HG02798 (cell line): ENCODE data around the gene FILIP1.
A peak's percentile ranks its signal among the peaks of the same experiment; 100 is the strongest.

Experiments
- ATAC-seq: cut with Tn5 transposase; IDR thresholded peaks from one replicate; pipeline ENCODE4 v1.9.1; 2021; ENCODE audit warnings: mild to moderate bottlenecking; ENCODE audit not compliant: unreplicated experiment, poor library complexity

FILIP1 gene

DNA sequence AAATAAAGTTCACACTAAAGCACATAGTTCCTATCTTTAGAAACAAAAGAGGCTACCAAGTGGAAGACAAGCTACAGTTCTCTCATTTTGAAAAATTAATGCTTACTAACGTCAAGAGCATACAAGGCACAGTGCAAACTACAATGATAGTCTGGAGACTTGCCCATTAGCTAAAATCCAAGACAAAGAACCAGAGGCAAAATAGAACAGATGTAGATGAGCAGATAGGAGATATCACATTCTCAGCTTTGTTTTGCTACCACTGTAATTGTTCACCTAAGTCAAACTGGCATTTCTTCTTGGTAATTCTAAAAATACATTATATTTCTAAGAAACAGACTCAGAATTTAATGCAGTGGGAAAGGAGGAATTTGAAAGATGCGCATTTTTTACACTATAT lies 214.2 kb downstream of the FILIP1 start:
- no peak for ATAC-seq

DNA sequence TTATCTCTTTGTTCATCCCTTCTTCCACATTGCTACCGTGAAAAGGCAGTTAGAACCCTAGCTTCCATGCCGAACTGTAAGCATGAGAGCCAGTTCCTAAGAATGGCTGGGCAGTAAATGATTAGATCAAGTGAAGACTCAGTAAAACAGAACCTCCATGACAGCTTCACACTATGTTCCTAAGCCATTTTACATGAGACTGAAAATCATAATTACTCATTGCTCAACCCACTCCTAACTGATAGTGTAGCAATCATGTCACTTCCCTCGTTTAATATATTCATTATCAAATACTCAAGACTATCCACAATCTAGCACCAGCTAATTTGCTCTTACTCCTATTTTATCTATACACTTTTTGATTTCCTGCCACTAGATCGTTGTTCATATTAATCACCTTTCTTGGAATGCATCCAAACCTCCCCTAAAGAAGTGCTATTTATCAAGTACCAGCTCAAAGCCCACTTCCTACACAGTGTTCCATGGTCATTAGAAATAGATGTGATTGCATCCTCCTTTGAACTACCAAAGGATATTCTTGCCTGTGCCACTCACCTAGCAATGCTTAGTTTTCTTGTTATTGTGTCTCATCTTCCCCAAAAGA lies 215.0 kb downstream of the FILIP1 start:
- no peak for ATAC-seq

DNA sequence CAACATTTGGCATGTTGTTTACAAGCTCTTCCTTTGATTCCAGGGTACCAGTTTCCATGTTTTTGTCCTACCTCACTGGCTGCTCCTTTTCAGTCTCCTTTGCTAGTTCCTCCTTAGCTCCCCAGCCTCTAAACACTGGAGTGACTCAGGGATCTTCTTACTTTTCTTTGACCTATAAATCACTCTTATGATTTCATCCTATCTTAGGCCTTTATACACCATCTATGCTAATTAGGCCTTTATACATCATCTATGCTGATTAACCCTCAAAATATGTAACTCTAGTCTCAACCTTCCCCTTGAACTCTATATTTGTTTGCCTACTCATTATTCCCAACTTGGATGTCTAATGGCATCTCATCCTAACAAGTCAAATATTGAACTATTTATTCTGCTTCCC lies 218.5 kb downstream of the FILIP1 start:
- no peak for ATAC-seq

DNA sequence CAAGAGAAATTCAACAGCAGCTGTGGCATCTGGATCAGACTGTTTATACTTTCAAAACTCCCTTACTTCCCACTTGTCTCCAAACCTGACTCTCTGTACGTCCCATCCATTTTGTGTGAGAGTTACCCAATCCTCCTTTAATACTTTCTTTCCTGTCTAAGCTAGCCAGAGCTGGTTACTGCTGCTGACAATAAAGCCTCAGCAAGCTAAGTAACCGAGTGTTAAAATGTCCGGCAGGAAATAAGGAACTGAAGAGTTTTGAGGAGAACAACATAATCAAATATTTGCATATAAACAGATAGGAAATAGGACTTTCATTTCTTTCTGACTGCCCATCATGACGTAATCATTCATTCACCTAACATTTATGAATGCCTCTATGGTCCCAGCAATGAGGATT lies 220.6 kb downstream of the FILIP1 start:
- no peak for ATAC-seq

DNA sequence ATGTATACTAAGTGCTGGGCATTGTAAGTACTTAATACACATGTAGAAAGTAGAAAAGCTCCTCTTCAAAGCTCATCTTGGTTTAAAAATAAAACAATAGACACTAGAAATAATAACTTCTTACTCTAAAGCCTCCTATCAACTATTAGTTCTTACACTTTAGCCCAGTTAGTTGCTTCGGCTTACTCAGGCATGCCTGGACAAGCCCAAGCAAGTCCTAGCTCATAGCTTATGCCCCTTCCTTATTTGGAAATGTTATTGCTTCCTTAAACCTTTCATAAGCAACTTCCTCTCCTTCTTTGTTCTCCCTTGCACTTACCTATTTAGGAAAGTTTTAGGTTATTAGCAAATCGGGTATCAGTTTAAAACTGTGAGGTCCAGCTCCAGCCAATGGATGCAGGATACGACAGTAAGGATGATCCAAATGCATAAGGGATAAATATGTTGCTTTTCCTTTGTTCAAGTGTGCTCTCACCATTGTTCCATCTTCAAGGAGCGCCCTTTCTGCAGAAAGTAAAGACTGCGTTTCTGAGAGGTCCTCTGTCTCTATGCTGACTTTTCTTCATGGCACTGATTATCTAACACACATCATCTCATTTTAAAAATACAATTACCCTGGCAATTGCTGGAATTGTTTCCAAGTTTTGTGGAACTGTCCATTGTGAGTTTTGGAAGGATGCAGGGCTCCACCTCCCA lies 221.3 kb downstream of the FILIP1 start:
- no peak for ATAC-seq

DNA sequence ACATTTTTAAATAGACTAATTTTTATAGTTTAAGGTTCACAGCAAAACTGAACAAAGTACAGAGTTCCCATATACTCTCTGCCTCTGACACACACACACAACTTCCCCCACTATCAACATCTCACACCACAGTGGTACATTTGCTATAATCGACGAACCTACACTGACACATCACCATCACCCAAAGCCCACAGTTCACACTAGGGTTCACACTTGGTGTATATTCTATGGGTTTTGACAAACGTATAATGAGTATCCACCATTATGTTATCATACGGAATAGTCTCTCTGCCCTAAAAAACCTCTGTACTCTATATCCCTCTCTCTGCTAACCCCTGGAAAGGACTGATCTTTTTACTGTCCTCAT lies 224.6 kb downstream of the FILIP1 start:
- no peak for ATAC-seq

DNA sequence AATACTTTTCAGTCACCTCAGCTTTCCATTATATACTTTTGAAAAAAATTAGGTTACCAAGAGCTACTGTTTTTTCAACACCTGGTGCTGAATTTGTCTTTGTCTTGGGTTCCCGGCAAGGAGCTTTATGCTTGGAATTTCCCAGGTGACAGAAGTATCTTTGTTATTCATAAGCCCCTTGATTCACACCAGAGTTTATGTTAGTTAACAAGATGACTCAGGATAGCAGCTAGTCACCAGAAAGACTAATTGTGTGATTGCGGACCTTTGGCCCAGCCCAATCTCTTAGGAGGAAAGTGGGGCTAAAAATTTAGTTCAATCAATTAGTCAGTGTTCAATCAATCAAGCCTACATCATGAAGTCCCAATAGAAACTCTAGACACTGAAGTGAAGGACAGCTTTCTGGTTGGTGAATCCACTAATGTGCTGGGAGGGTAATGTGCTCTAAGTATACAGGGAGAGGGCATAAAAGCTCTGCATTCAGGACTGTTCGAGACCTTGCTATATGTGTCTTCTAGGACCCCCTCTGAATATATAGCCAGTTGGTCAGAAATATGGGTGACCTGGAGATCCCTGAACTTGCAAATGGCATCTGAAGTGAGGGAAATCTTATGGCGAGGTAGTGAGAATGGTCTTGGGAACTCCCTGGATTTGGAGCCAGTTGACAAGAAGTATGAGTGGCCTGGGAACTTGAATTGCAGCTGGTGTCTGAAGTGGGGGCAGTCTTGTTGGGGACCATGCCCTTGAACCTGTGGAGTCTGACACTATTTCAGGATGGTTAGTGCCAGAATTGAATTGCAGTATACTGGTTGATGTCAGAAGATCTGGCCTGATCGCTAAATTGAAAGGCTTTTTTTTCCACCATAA lies 225.2 kb downstream of the FILIP1 start:
- ATAC-seq = no peak

DNA sequence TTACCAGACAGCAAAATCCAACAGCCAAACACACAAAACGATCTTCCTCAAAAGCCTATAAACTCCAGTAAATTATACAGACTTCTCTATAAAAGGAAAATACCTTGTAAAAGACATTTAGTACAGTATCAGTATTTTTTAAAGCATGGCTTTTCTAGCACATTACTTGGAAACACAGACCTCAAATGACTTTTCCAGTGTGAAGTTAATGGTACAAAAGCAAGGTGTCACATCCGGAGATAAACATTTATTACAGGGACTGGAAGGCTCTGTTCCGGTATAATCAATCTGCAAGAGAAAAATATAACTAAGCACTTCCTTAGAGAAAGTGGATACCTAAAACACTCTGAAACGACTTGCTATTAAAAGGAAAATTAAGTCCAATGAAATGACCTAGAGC lies 226.1 kb downstream of the FILIP1 start:
- no peak for ATAC-seq

DNA sequence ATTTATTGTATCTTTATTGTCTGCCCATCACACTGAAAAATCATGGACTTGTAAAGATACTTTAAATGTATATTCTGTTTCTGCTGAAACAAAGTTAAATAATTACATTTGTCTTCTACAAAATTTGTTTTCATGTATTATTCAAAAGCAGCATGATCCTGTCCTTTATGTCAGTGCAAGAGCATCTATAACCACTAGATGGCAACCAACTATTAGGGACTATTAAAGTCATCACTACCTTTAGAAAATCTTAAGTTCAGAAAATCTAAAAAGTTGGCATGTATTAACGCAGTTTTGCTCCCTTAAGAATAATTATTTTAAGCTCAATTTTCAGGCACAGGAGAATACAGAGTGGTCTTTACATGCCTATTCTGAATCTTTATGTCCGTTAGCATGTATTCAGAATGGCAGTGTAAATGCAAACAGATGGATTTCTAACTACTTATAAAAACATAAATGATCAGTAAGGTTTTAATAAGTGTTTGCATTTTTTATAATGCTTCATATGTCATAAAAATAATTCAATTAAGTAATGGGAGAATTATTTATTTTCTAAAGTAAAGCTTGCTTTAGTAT lies 226.8 kb downstream of the FILIP1 start:
- peak; percentile 78 for ATAC-seq

DNA sequence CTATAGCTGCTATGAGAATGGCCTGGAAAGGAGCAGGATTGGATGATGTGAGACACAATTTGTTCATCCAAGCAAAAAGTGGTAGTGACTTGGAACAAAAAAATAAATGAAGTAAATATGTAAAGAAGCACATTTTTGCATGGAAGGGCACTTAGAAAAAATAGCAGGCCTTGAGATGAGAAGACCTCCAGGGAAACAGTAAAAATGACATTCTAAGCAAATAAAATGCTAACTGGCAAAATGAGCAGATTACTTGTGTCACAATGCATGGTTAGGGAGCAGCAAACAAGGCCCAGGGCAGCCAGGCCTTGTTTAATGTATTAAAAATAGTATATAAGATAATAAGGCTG lies 230.2 kb downstream of the FILIP1 start:
- no peak for ATAC-seq

DNA sequence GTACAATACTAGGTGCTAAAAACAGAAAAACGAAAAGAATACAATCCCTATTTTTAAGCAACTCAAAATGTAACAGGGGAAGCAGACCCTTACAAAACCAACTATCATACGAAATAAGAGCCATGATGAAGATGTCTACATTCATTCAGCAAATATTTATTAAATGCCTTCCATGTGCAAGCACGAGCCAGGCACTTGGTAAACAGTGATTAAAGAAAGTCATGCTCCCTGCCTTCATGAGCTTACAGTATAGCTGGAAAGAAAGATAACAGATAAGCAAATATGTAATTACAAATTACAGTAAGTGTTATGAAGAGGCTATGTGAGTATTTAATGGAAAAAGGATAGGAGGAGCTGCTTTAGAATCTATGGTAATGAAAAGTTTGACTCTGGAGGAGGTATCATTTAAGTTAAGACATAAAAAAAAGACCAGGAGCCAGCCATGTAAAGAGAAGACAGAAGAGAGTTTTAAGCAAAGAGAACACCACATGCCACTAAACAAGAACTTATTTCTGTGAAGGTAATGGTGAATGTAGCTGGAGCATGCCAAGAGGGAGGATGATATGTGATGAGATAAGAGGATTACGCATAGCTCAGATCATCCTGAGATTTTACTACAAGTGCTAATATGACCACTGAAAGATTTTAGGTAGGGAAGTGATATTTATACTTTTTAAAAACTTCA lies 230.7 kb downstream of the FILIP1 start:
- ATAC-seq = no peak

DNA sequence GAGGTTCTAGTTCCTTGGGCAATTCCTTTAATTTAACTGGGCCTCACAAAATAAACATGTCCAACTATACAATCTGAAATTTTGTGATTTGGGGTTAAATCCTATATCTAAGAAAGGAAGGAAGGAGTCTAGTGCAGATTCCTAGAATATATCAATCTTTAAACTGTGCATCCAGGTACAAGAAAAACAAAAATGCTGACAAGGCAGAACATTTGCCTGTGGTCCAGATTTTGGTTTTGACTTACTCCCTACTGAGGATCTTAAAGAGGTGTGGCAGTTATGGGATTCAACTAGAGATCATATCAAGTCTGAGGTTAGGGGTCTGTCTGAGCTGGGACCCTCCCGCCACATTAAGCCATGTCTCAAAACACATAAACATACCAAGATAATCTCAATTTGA lies 232.3 kb downstream of the FILIP1 start:
- no peak for ATAC-seq

DNA sequence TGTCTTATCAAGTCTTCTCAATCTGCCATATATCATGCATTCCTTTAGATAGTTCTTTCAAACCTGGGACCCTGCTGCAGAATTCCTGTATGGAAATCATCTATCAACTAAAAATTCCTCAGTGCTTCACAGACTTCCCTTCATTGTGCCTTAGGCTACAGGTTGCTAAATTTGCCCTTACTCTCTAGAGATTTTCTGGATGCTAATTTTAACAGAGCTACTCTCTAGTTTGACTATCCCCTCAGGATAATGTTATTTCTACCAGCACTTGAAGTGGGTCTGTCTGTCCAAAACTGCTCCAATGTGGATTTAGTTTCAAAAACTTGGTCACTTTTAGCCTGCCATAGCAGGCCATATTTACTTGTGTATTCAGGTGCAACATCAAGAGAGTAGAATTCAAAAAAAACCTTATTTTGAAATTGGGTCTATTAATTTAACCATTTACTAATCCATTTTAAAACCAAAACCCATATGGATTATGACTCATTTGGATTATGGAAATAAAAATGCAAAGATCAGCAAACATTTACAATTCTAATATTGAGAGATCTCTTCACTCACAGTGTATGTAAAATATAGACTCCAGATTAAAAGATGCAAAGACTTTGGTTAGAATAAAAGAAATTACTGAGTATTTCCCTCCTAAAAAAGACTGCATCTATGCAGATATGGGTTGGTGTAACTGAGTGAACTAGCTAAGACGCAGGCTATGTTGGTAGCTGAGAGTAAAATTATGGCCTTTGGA lies 236.1 kb downstream of the FILIP1 start:
- ATAC-seq = no peak

DNA sequence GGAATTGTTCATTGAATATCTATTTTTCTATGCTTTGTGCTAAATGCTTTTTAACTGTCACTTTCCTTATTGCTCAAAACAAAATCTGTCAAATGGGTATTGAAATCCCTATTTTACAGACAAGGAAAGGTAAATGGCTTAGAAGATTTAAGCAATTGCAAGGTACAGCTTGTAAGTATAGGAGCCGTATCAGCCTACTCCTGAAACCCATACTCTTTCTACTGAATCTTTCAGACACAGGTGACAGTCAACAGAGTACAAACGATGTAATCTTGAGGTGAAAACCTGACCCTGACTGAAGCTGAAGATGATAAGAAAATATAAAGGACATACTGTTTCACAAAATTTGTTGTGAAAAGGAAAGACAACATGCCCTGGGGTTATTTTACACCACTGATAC lies 243.0 kb downstream of the FILIP1 start:
- no peak for ATAC-seq

DNA sequence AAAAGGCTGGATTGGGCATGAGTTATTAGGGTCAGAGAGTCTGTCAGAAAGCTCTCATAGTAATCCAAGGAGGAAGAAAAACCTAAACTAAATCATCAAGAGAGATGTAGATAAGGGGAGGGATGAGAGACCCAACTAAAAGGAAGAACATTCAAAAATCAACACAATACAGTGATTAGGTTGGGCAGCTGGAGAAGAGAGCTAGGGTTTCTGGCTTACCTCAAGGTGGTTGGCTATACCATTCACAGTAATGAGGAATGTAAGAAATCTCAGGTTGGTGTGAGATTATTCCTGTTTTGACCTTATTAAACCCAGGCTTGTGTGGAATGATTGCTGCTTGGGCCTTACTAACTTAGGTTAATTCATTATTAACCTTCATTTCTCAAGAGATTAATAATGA lies 243.8 kb downstream of the FILIP1 start:
- no peak for ATAC-seq

DNA sequence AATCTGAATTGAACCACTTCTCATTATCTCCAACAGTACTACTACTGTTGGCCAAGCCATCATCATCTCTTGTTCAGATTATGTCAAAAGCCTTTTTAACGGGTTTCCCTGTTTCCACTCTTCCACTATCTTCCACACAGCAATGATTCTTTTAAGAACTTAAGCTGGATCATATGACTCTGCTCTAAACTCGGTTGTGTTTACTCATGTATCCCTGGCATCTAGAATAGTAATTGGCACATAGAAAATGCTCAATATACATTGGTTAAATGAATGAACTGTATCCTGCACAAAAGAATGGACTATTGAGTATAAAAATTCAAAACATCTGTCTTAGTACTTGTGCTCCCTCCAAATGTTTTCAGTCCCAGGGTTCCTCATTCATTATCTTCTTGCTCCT lies 247.2 kb downstream of the FILIP1 start:
- no peak for ATAC-seq

DNA sequence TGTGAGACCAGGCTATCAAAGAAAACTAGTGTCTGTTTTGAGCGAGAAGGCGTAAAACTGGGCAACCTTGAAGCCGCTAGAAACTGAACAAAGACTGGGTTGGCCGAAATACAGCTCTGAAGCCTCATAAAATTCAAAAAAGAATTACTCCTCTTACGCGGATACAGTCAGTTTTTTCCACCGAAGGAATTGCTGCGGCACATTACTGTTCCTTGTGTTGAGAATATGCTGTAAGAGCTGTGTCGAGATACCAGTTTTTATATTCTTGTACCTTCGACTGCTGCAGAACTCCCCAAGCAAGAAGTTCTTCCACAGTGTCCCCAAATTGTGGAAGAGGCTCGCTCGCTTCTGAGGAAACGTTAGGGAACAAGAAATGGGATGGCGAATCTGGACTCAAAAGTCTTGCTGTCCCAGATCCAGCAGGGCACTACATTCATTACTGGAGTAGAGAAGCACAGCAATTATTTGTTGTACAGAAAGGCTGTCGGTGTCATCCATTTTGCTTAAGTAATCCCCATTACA lies 249.5 kb downstream of the FILIP1 start:
- ATAC-seq = peak; percentile 20

DNA sequence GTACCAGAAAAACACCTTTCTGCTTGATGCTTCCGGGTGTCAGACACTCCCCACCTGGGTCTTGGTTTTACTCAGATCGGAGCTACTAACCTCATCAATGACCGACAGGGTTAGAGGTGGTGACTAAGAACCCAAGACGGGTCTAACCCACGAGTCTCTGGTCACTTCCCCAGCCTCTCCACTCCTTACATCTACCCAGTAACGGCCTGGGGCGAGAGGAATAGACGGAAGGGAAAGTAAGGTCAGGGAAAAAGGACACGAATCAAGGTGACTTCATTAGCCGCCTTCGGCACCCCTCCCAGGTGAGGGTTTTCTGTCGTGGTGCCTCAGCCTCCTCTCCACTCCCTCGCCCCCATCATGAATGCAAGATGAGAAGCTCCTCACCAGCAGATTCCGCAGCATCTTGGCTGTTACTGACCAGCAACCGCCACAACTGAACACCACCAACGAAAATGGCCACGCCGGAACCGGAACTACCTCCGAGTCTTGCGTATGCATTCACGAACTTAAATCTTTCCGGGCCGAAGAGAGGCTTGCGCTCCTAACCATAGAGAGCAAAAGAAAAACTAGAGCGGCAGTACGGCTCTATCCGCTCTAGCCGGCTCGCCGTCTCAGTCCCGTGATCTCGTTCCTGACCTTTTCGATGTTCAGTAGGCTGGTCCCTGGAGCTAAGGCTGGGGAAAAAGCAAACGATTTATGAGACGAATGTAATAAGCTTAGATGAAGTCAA lies 250.1 kb downstream of the FILIP1 start, which contains the start of gene COX7A2:
Gene COX7A2 (minus strand): TSS at position 469 of the 730 bp plus-strand sequence. CDS start 67 bp downstream, at position 402.
- ATAC-seq = peak; percentile 96
